K562 (cell line): ENCODE data around the gene HSD3B7. TPM values are rescaled to one million over a fixed set of nuclear protein-coding genes. Genes with fewer than 3 reads are reported as not detected.

Experiments
- HNRNPK ChIP-seq: fragments of 200-400 bp; formaldehyde crosslinking; IDR thresholded peaks from one replicate; pipeline ENCODE4 v1.6.1; 2018; ENCODE audit warnings: mild to moderate bottlenecking, low read depth, low read length; ENCODE audit not compliant: poor library complexity, severe bottlenecking
- MED1 ChIP-seq: sonication (generic); formaldehyde crosslinking; IDR thresholded peaks from 2 replicates; pipeline ENCODE4 v1.8.1; 2023; ENCODE audit warnings: missing genetic modification reagents, borderline replicate concordance
- RBBP5 ChIP-seq: fragments of 200-600 bp; sonication (generic); IDR thresholded peaks from 2 replicates; pipeline ENCODE4 v1.6.1; 2012; ENCODE audit warnings: borderline replicate concordance, mild to moderate bottlenecking, low read length, control low read depth, inconsistent platforms; ENCODE audit not compliant: insufficient read depth, poor library complexity, severe bottlenecking
- ZNF551 ChIP-seq: fragments of 250-450 bp; sonication (Bioruptor Pico); IDR thresholded peaks from 2 replicates; pipeline ENCODE4 v1.5.0; 2021; ENCODE audit warnings: mild to moderate bottlenecking, moderate library complexity
- ZZZ3 ChIP-seq: fragments of 450-650 bp; IDR thresholded peaks from 2 replicates; pipeline ENCODE4 v1.6.1; 2016; ENCODE audit warnings: antibody characterized with exemption, mild to moderate bottlenecking, moderate library complexity
- polyA plus RNA-seq, 8 experiments: library from polyadenylated mRNA; depleted of rRNA in 4 of 8; stranded (reverse) in 5 of 8; unstranded in 3 of 8; fragments of >200 nt; fragmentation: Nextera tagmentation in 2 of 8; fragmentation: Illumina TruSeq in 1 of 8; extraction: Ambion mirVana in 2 of 8; extraction: Trizol in 1 of 8; gene quantifications; 2 replicates each; pipeline versions ENCODE4 v1.2.1 to v1.2.3, GENCODE V29; 2011 to 2014; ENCODE audit warnings: inconsistent platforms in 1 of 8, missing spikeins in 1 of 8
- total RNA-seq, 7 experiments: library from RNA; depleted of rRNA in 6 of 7; stranded (reverse); fragments of >200 nt in 6 of 7; fragmentation: Illumina TruSeq in 2 of 7; extraction: Trizol in 2 of 7; gene quantifications; 2 replicates each; pipeline versions ENCODE4 v1.2.1 to v1.2.3, GENCODE V29; 2011 to 2021; ENCODE audit warnings: low replicate concordance in 1 of 7
- TF ChIP-seq, protein P1 (sequence below): fragments of 250-450 bp; sonication (Bioruptor Pico); IDR thresholded peaks from 2 replicates; pipeline ENCODE4 v1.9.0; 2021; ENCODE audit warnings: mild to moderate bottlenecking, inconsistent platforms
- TF ChIP-seq, protein P2 (sequence below): sonication (generic); formaldehyde crosslinking; IDR thresholded peaks from 2 replicates; pipeline ENCODE4 v1.8.0; 2023; ENCODE audit warnings: mild to moderate bottlenecking, missing genetic modification reagents
- TF ChIP-seq, protein P3 (sequence below): fragments of 250-450 bp; sonication (Bioruptor Pico); IDR thresholded peaks from 2 replicates; pipeline ENCODE4 v1.8.0; 2022; ENCODE audit warnings: moderate library complexity, mild to moderate bottlenecking, inconsistent platforms
- TF ChIP-seq, protein P4 (sequence below): fragments of 250-450 bp; sonication (Bioruptor Pico); IDR thresholded peaks from 2 replicates; pipeline ENCODE4 v1.5.0; 2022; ENCODE audit warnings: mild to moderate bottlenecking
- TF ChIP-seq, protein P5 (sequence below), 3 experiments: IDR thresholded peaks in 2 of 3; conservative IDR thresholded peaks in 1 of 3; 2 replicates each; pipeline ENCODE4 v1.5.1; 2011 to 2012; ENCODE audit warnings: low read length in 3 of 3, mild to moderate bottlenecking in 3 of 3, control low read depth in 2 of 3, improper control_type of control experiment in 1 of 3, inconsistent platforms in 1 of 3, low read depth in 1 of 3, mixed read lengths in 1 of 3, moderate library complexity in 1 of 3; ENCODE audit not compliant: insufficient read depth in 2 of 3
- TF ChIP-seq, protein P6 (sequence below): fragments of 200-800 bp; sonication (Bioruptor generic); IDR thresholded peaks from 2 replicates; pipeline ENCODE4 v1.6.1; 2017; ENCODE audit warnings: missing genetic modification characterization, missing compliant biosample characterization
- TF ChIP-seq, protein P7 (sequence below), 3 experiments: fragments of 200-800 bp in 1 of 3; sonication (Bioruptor generic) in 1 of 3; sonication (generic) in 1 of 3; formaldehyde crosslinking in 1 of 3; IDR thresholded peaks; 2 replicates each; pipeline versions ENCODE4 v1.6.1 to v1.8.0; 2016 to 2022; ENCODE audit warnings: mild to moderate bottlenecking in 2 of 3, missing compliant biosample characterization in 2 of 3, missing genetic modification characterization in 2 of 3, missing genetic modification reagents in 1 of 3

HSD3B7 gene
- total and polyA plus RNA-seq, 9 of the 15 experiments (the other 6 are each of a cell fraction or from before 2014, with no cell fraction given), result 5.4 to 49.1 (median 23.0) TPM

DNA sequence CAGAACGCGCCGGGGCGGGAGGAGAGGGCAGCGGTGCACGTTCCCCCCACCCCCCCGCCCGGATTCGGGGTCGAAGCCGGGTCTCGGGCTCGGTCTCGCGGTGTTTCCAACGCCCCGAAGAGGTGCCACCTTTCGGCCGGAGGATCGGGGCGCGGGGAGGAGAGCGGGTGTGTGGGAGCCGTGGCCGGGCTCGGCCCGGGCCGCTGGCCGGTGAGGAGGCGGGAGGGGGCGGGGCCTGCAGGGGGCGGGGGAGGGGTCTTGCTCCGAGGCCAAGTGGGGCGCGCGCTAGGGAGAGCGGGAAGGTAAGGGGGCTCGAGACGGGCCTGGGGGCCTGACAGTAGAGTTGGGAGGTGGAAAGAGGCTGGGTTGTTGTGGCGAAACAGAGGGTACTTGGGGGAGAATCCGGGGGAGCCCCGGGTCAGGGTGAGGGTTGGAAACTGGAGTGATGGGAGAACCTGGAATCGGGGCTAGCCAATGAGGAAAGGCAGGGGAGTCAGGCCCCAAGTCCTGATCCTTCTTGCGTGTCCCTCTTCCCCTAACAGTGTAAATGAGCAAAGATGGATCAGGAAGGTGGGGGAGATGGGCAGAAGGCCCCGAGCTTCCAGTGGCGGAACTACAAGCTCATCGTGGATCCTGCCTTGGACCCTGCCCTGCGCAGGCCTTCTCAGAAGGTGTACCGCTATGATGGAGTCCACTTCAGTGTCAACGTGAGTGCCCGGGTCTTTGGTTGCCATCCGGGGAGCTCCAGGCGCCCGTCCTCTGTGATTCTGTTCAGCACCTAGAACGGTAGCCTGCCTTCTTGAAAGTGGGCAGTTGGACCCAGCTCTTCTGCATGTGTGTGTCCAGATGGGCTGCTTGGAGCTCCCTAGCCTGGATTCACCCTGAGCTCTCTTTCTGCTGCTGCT, 26.6 kb upstream of the HSD3B7 start (continued):
- TF ChIP-seq, protein P1, sequence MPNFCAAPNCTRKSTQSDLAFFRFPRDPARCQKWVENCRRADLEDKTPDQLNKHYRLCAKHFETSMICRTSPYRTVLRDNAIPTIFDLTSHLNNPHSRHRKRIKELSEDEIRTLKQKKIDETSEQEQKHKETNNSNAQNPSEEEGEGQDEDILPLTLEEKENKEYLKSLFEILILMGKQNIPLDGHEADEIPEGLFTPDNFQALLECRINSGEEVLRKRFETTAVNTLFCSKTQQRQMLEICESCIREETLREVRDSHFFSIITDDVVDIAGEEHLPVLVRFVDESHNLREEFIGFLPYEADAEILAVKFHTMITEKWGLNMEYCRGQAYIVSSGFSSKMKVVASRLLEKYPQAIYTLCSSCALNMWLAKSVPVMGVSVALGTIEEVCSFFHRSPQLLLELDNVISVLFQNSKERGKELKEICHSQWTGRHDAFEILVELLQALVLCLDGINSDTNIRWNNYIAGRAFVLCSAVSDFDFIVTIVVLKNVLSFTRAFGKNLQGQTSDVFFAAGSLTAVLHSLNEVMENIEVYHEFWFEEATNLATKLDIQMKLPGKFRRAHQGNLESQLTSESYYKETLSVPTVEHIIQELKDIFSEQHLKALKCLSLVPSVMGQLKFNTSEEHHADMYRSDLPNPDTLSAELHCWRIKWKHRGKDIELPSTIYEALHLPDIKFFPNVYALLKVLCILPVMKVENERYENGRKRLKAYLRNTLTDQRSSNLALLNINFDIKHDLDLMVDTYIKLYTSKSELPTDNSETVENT, result no peak
- TF ChIP-seq, protein P2, sequence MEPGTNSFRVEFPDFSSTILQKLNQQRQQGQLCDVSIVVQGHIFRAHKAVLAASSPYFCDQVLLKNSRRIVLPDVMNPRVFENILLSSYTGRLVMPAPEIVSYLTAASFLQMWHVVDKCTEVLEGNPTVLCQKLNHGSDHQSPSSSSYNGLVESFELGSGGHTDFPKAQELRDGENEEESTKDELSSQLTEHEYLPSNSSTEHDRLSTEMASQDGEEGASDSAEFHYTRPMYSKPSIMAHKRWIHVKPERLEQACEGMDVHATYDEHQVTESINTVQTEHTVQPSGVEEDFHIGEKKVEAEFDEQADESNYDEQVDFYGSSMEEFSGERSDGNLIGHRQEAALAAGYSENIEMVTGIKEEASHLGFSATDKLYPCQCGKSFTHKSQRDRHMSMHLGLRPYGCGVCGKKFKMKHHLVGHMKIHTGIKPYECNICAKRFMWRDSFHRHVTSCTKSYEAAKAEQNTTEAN (CRISPR knock-in tag), result no peak
- TF ChIP-seq RBBP5 (no peak), MED1 (CRISPR knock-in tag) (no peak), HNRNPK (no peak), ZNF551 (CRISPR knock-in tag) (no peak), ZZZ3 (no peak)
- TF ChIP-seq, protein P3, sequence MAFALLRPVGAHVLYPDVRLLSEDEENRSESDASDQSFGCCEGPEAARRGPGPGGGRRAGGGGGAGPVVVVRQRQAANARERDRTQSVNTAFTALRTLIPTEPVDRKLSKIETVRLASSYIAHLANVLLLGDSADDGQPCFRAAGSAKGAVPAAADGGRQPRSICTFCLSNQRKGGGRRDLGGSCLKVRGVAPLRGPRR (CRISPR knock-in tag), result no peak
- TF ChIP-seq, protein P4, sequence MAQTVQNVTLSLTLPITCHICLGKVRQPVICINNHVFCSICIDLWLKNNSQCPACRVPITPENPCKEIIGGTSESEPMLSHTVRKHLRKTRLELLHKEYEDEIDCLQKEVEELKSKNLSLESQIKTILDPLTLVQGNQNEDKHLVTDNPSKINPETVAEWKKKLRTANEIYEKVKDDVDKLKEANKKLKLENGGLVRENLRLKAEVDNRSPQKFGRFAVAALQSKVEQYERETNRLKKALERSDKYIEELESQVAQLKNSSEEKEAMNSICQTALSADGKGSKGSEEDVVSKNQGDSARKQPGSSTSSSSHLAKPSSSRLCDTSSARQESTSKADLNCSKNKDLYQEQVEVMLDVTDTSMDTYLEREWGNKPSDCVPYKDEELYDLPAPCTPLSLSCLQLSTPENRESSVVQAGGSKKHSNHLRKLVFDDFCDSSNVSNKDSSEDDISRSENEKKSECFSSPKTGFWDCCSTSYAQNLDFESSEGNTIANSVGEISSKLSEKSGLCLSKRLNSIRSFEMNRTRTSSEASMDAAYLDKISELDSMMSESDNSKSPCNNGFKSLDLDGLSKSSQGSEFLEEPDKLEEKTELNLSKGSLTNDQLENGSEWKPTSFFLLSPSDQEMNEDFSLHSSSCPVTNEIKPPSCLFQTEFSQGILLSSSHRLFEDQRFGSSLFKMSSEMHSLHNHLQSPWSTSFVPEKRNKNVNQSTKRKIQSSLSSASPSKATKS, result no peak
- TF ChIP-seq, protein P5, sequence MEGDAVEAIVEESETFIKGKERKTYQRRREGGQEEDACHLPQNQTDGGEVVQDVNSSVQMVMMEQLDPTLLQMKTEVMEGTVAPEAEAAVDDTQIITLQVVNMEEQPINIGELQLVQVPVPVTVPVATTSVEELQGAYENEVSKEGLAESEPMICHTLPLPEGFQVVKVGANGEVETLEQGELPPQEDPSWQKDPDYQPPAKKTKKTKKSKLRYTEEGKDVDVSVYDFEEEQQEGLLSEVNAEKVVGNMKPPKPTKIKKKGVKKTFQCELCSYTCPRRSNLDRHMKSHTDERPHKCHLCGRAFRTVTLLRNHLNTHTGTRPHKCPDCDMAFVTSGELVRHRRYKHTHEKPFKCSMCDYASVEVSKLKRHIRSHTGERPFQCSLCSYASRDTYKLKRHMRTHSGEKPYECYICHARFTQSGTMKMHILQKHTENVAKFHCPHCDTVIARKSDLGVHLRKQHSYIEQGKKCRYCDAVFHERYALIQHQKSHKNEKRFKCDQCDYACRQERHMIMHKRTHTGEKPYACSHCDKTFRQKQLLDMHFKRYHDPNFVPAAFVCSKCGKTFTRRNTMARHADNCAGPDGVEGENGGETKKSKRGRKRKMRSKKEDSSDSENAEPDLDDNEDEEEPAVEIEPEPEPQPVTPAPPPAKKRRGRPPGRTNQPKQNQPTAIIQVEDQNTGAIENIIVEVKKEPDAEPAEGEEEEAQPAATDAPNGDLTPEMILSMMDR (IDR thresholded peaks at IDR 0.05 in 2 of 3, conservative IDR thresholded peaks at IDR 0.05 in 1 of 3; ENCODE audit: insufficient read depth in 2 of 3, low read depth in 1 of 3, low read length in 3 of 3), result 0 out of 6 replicates have a peak, but pooled peaks of 1 of the 3 experiments have one; percentile 0
- TF ChIP-seq, protein P6, sequence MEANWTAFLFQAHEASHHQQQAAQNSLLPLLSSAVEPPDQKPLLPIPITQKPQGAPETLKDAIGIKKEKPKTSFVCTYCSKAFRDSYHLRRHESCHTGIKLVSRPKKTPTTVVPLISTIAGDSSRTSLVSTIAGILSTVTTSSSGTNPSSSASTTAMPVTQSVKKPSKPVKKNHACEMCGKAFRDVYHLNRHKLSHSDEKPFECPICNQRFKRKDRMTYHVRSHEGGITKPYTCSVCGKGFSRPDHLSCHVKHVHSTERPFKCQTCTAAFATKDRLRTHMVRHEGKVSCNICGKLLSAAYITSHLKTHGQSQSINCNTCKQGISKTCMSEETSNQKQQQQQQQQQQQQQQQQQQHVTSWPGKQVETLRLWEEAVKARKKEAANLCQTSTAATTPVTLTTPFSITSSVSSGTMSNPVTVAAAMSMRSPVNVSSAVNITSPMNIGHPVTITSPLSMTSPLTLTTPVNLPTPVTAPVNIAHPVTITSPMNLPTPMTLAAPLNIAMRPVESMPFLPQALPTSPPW (CRISPR knock-in tag), result peak; percentile 91; the same call in 1 of the 2 replicates
- TF ChIP-seq, protein P7, sequence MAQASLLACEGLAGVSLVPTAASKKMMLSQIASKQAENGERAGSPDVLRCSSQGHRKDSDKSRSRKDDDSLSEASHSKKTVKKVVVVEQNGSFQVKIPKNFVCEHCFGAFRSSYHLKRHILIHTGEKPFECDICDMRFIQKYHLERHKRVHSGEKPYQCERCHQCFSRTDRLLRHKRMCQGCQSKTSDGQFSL (CRISPR knock-in tag; IDR thresholded peaks at IDR 0.05), result no peak
- TF ChIP-seq, protein P7 (tag; IDR thresholded peaks at IDR 0.05), result peak in 1 of 2 experiments; percentile 77; a peak in 2 of 4 replicates
